T-helper 17 cell (primary cell): ENCODE measurements around the gene JARID2. TPM values are rescaled to one million over a fixed set of nuclear protein-coding genes. Genes with fewer than 3 reads are reported as not detected.

ENCODE experiments used
- ATAC-seq: fragments of 150-1000 bp; cut with Tn5 transposase; 2 replicates; pipeline ENCODE4 v1.10.0; 2021; ENCODE audit warnings: mild to moderate bottlenecking, moderate library complexity
- DNase-seq, 3 donors: peaks; one replicate each; pipeline versions ENCODE4 v3.0.0 to v3.0.0-alpha.2; 2020 to 2021
- H3K9me3 ChIP-seq: one replicate; pipeline ENCODE4 v1.7.0; 2013; ENCODE audit warnings: low read length, mild to moderate bottlenecking; ENCODE audit not compliant: control insufficient read depth, poor library complexity, severe bottlenecking
- H3K27ac Mint-ChIP-seq: one replicate; pipeline ENCODE4 v1.8.0; 2022; ENCODE audit warnings: mild to moderate bottlenecking, moderate library complexity, mixed read lengths
- H3K27me3 Mint-ChIP-seq: one replicate; pipeline ENCODE4 v1.8.0; 2022; ENCODE audit warnings: mixed read lengths
- H3K36me3 Mint-ChIP-seq: one replicate; pipeline ENCODE4 v1.8.0; 2022; ENCODE audit warnings: low read depth, mixed read lengths
- H3K4me1 Mint-ChIP-seq: one replicate; pipeline ENCODE4 v1.8.0; 2022; ENCODE audit warnings: mild to moderate bottlenecking, mixed read lengths
- H3K4me3 Mint-ChIP-seq: one replicate; pipeline ENCODE4 v1.8.0; 2022; ENCODE audit warnings: mild to moderate bottlenecking, moderate library complexity, mixed read lengths
- total RNA-seq, 4 donors: library from RNA in 2 of 4; stranded (reverse) in 2 of 4; gene quantifications; one replicate each; pipeline ENCODE4 v1.2.3 and lab custom pipeline; 2022 to 2026

JARID2 gene
- total RNA-seq, 2 donors from 2014 or later, result 21.9 to 35.5 TPM

GRCh38 chr6:15427331-15428070, 181.6 kb downstream of the JARID2 start:
- Mint-ChIP-seq H3K4me1 (peaks cover 49% of the 10 kb centered on the region), H3K27ac (peak overlapping the region; percentile 51), H3K27me3 (no peaks in the 10 kb centered on the region), H3K4me3 (no peak overlapping the region), H3K36me3 (no peaks in the 10 kb centered on the region)
- no peaks in the 10 kb centered on the region for H3K9me3 ChIP-seq
- no peak for DNase-seq
- no peak for ATAC-seq

GRCh38 chr6:15429141-15430110, 183.6 kb downstream of the JARID2 start:
- Mint-ChIP-seq H3K27me3 (no peaks in the 10 kb centered on the region), H3K4me3 (no peak overlapping the region), H3K36me3 (no peaks in the 10 kb centered on the region), H3K27ac (no peak overlapping the region), H3K4me1 (peaks cover 48% of the 10 kb centered on the region)
- ATAC-seq (no peak), DNase-seq (no peak)
- H3K9me3 ChIP-seq, result no peaks in the 10 kb centered on the region

- no peak for ATAC-seq
- H3K27ac Mint-ChIP-seq, result no peak overlapping the region
- H3K36me3 Mint-ChIP-seq, result no peaks in the 10 kb centered on the region
These were observed 184.3 kb downstream of the JARID2 start for GRCh38 chr6:15430186-15430585.

GRCh38 chr6:15430931-15431405, 185.1 kb downstream of the JARID2 start:
- H3K9me3 ChIP-seq, result no peaks in the 10 kb centered on the region
- no peak overlapping the region for H3K27ac Mint-ChIP-seq
- ATAC-seq, result no peak

More at GRCh38 chr6:15430186-15430585, 184.3 kb downstream of the JARID2 start:
- Mint-ChIP-seq H3K27me3 (no peaks in the 10 kb centered on the region), H3K4me3 (no peak overlapping the region), H3K4me1 (peaks cover 54% of the 10 kb centered on the region)
- DNase-seq, result no peak
- no peaks in the 10 kb centered on the region for H3K9me3 ChIP-seq

GRCh38 chr6:15431762-15432483, 186.1 kb downstream of the JARID2 start:
- H3K9me3 ChIP-seq, result no peaks in the 10 kb centered on the region
- no peaks in the 10 kb centered on the region for H3K36me3 Mint-ChIP-seq
- peaks cover 56% of the 10 kb centered on the region for H3K4me1 Mint-ChIP-seq
- no peak overlapping the region for H3K27ac Mint-ChIP-seq
- H3K4me3 Mint-ChIP-seq, result peak overlapping the region; percentile 47
- DNase-seq (no peak), ATAC-seq (no peak)
- H3K27me3 Mint-ChIP-seq, result no peaks in the 10 kb centered on the region

More at GRCh38 chr6:15430931-15431405, 185.1 kb downstream of the JARID2 start:
- Mint-ChIP-seq H3K4me1 (peaks cover 53% of the 10 kb centered on the region), H3K27me3 (no peaks in the 10 kb centered on the region), H3K4me3 (no peak overlapping the region), H3K36me3 (no peaks in the 10 kb centered on the region)
- DNase-seq, result no peak

- no peak for ATAC-seq
- Mint-ChIP-seq H3K36me3 (no peaks in the 10 kb centered on the region), H3K4me3 (peak overlapping the region; percentile 77), H3K4me1 (peaks cover 57% of the 10 kb centered on the region), H3K27me3 (no peaks in the 10 kb centered on the region), H3K27ac (peak overlapping the region; percentile 60)
- no peak for DNase-seq
- H3K9me3 ChIP-seq, result no peaks in the 10 kb centered on the region
These were observed 187.6 kb downstream of the JARID2 start for GRCh38 chr6:15433511-15433861.

- peaks cover 59% of the 10 kb centered on the region for H3K4me1 Mint-ChIP-seq
- ATAC-seq (no peak), DNase-seq (no peak)
- no peaks in the 10 kb centered on the region for H3K36me3 Mint-ChIP-seq
- H3K4me3 Mint-ChIP-seq, result peak overlapping the region; percentile 19
- no peaks in the 10 kb centered on the region for H3K27me3 Mint-ChIP-seq
- H3K27ac Mint-ChIP-seq, result peak overlapping the region; percentile 60
- H3K9me3 ChIP-seq, result no peaks in the 10 kb centered on the region
These were observed 188.4 kb downstream of the JARID2 start for GRCh38 chr6:15434263-15434662.

GRCh38 chr6:15434823-15435380, 189.0 kb downstream of the JARID2 start:
- Mint-ChIP-seq H3K27ac (peak overlapping the region; percentile 60), H3K4me3 (no peak overlapping the region), H3K4me1 (peaks cover 62% of the 10 kb centered on the region), H3K36me3 (no peaks in the 10 kb centered on the region), H3K27me3 (no peaks in the 10 kb centered on the region)
- no peak for DNase-seq
- no peaks in the 10 kb centered on the region for H3K9me3 ChIP-seq
- ATAC-seq, result no peak

- no peak for DNase-seq
- Mint-ChIP-seq H3K4me1 (peaks cover 59% of the 10 kb centered on the region), H3K27me3 (no peaks in the 10 kb centered on the region), H3K27ac (no peak overlapping the region), H3K4me3 (no peak overlapping the region), H3K36me3 (no peaks in the 10 kb centered on the region)
- H3K9me3 ChIP-seq, result no peaks in the 10 kb centered on the region
- no peak for ATAC-seq
These were observed 189.6 kb downstream of the JARID2 start for GRCh38 chr6:15435468-15435867.

GRCh38 chr6:15436451-15436850, 190.6 kb downstream of the JARID2 start:
- no peaks in the 10 kb centered on the region for H3K9me3 ChIP-seq
- DNase-seq (no peak), ATAC-seq (no peak)
- Mint-ChIP-seq H3K4me1 (peaks cover 61% of the 10 kb centered on the region), H3K27me3 (no peaks in the 10 kb centered on the region), H3K27ac (peak overlapping the region; percentile 80), H3K36me3 (no peaks in the 10 kb centered on the region), H3K4me3 (no peak overlapping the region)

GRCh38 chr6:15437090-15437635, 191.3 kb downstream of the JARID2 start:
- Mint-ChIP-seq H3K4me3 (peak overlapping the region; percentile 43), H3K36me3 (no peaks in the 10 kb centered on the region), H3K27me3 (no peaks in the 10 kb centered on the region), H3K27ac (peak overlapping the region; percentile 80), H3K4me1 (peaks cover 61% of the 10 kb centered on the region)
- ATAC-seq (no peak), DNase-seq (no peak)
- H3K9me3 ChIP-seq, result no peaks in the 10 kb centered on the region

GRCh38 chr6:15439410-15440025, 193.6 kb downstream of the JARID2 start:
- Mint-ChIP-seq H3K36me3 (no peaks in the 10 kb centered on the region), H3K4me3 (peak overlapping the region; percentile 56), H3K27me3 (no peaks in the 10 kb centered on the region), H3K4me1 (peaks cover 53% of the 10 kb centered on the region), H3K27ac (peak overlapping the region; percentile 16)
- ATAC-seq, result no peak
- no peaks in the 10 kb centered on the region for H3K9me3 ChIP-seq
- DNase-seq, result no peak
